Right lobe of liver (tissue), 6 donors: Measurements from ENCODE around the gene IFITM10. TPM values are rescaled to one million over a fixed set of nuclear protein-coding genes. Genes with fewer than 3 reads are reported as not detected.

Source experiments
- ATAC-seq, 4 donors: fragments of 200-7000 bp; cut with Tn5 transposase; one replicate each; pipeline ENCODE4 v1.9.1; 2020; ENCODE audit warnings: mild to moderate bottlenecking in 4 of 4, moderate library complexity in 4 of 4
- DNase-seq, 3 donors: peaks; one replicate each; pipeline ENCODE4 v3.0.0-alpha.2; 2020
- H3K27ac ChIP-seq, 3 donors: fragments of 200-600 bp; one replicate each; pipeline ENCODE4 v1.8.0; 2022
- H3K27me3 ChIP-seq, 2 donors: fragments of 200-600 bp; one replicate each; pipeline ENCODE4 v1.8.0; 2022
- H3K36me3 ChIP-seq, 4 donors: fragments of 200-600 bp; sonication (generic) in 1 of 4; one replicate each; pipeline versions ENCODE4 v1.5.1 to v1.8.0; 2017 to 2022; ENCODE audit warnings: control low read depth in 1 of 4
- H3K4me1 ChIP-seq, 4 donors: fragments of 200-600 bp; sonication (generic) in 1 of 4; one replicate each; pipeline versions ENCODE4 v1.5.1 to v1.8.0; 2017 to 2022; ENCODE audit warnings: control low read depth in 1 of 4
- H3K4me3 ChIP-seq, 3 donors: fragments of 200-600 bp; one replicate each; pipeline ENCODE4 v1.8.0; 2022
- H3K9me3 ChIP-seq, 4 donors: fragments of 200-600 bp; sonication (generic) in 1 of 4; one replicate each; pipeline versions ENCODE4 v1.5.1 to v1.8.0; 2017 to 2022; ENCODE audit warnings: control low read depth in 1 of 4
- POLR2A ChIP-seq: fragments of 450-650 bp; IDR thresholded peaks from one replicate; pipeline ENCODE4 v1.6.1; 2017; ENCODE audit warnings: antibody characterized with exemption, mild to moderate bottlenecking
- WGBS: methylation state at CpG from one replicate; pipeline ENCODE4 v1.1.6; 2018; ENCODE audit warnings: low coverage, low lambda C conversion rate; ENCODE audit not compliant: insufficient coverage; ENCODE audit errors: missing lambda C conversion rate; 5-methylcytosine and 5-hydroxymethylcytosine counted together
- intact Hi-C, 2 donors: fragments of 100-400 bp; cut with DNase I; formaldehyde crosslinking; loops; one replicate each; pipeline versions ENCODE4 v1.11.2 to v1.14.1; 2022
- total RNA-seq, 6 experiments: library from RNA; depleted of rRNA in 2 of 6; stranded (reverse); fragments of >200 nt in 2 of 6; fragmentation: NEBNext Ultra II Directional in 3 of 6; extraction: Animal tissue kit (Norgen Biotek cat#: 25700) in 3 of 6; gene quantifications; one replicate each; pipeline versions ENCODE4 v1.1.0 to v1.2.4, GENCODE V29; 2016 to 2023
- TF ChIP-seq, protein P1 (sequence below), 4 donors: fragments of 200-600 bp in 3 of 4; fragments of 450-650 bp in 1 of 4; IDR thresholded peaks; one replicate each; pipeline versions ENCODE4 v1.5.1 to v1.8.0; 2016 to 2022; ENCODE audit warnings: antibody characterized with exemption in 4 of 4, mild to moderate bottlenecking in 2 of 4
- donor health status: DM: no; HTN: yes; CAD: no.
- donor health status: DM: no; HTN: no; CAD: no.
- donor health status: DM: no; HTN: no; CAD: no.
- donor health status: DM: no; HTN: yes; CAD: no.
- donor health status: DM: no; HTN: yes; CAD: no.

The IFITM10 gene
- total RNA-seq, 6 experiments from 2014 or later, result 1.3 to 11.4 (median 6.7) TPM

DNA sequence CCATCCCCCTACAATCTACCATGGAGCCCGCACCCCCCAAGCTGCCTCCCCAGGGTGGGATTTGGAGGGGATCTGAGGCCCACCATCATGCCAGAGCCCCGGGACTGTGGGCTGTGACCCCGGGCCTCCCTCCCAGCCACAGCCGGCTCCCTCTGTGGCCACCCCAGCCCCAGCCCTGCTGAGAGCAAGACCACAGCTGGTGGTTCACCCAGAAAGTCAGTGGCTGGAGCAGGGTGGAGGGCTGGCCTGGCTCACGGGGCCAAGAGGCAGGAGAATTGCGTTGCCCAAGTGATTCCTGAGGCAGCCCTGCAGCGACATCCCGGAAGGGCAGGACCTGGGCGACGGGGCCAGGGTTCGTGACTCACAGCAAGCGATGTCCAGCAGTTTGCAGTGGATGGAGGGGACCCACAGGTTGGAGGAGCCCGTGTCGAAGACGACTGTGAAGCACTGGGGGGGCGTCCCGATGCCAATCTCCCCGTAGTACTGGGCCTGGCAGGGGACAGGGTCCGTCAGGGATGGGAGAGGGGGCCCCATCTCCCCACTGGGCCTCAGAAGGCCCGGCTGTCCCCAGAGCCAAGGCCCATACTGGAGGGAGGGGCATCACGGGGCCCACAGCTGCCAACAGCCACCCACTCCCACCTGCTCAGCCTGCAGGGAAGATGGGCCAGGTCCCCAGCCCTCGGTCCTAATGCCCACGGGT lies 8.9 kb upstream of the IFITM10 start:
- H3K27ac ChIP-seq, result peak overlapping the region; percentile 82 to 99 (median 97)
- WGBS, result 65% methylated on average over 4 of the region's 23 CpGs
- no peak for ATAC-seq
- no peaks in the 10 kb centered on the region for H3K9me3 ChIP-seq
- intact Hi-C loops, result loop anchor here in 1 of 2 donors (10.0 kb wide), 1 partner anchor 636 kb away; no protein-coding TSS in a partner anchor
- peaks cover 0 to 66% (median 34%) of the 10 kb centered on the region in 4 donors for H3K4me1 ChIP-seq
- no peak overlapping the region for H3K4me3 ChIP-seq
- H3K27me3 ChIP-seq, result no peaks in the 10 kb centered on the region
- peak in 2 of 3 donors; percentile 42 to 55 for DNase-seq
- H3K36me3 ChIP-seq, result peaks cover 7 to 61% (median 27%) of the 10 kb centered on the region in 4 donors
- TF ChIP-seq POLR2A, result no peak
- TF ChIP-seq, protein P1, sequence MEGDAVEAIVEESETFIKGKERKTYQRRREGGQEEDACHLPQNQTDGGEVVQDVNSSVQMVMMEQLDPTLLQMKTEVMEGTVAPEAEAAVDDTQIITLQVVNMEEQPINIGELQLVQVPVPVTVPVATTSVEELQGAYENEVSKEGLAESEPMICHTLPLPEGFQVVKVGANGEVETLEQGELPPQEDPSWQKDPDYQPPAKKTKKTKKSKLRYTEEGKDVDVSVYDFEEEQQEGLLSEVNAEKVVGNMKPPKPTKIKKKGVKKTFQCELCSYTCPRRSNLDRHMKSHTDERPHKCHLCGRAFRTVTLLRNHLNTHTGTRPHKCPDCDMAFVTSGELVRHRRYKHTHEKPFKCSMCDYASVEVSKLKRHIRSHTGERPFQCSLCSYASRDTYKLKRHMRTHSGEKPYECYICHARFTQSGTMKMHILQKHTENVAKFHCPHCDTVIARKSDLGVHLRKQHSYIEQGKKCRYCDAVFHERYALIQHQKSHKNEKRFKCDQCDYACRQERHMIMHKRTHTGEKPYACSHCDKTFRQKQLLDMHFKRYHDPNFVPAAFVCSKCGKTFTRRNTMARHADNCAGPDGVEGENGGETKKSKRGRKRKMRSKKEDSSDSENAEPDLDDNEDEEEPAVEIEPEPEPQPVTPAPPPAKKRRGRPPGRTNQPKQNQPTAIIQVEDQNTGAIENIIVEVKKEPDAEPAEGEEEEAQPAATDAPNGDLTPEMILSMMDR (IDR thresholded peaks at IDR 0.05), result no peak

DNA sequence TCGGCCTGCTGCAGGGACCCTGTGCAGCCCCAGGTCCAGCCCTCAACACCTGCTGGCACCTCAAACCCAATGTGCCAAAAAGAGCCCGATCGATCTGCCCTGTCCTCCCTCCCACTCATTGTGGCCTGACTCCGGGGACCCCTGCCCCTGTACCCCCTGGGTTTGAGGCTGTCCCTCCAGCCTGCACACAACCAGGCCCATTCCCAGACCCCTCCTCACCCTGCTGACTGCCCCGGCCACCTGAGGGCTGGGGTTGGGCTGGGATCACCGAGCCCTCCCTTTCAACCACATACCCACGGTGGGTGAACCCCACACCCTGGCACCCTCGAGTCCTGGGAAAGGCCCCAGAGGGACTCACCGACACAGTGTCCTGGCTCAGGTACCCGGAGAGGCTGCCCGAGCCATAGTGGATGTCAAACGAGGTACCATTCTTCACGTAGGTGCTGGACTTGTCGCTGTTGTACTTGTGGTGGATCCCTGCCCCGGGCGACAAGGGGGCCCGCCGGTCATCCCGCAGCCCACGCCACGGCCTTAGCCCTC lies 8.3 kb upstream of the IFITM10 start:
- TF ChIP-seq POLR2A, result no peak
- intact Hi-C loops, result loop anchor here in 1 of 2 donors (10.0 kb wide), 1 partner anchor 636 kb away; no protein-coding TSS in a partner anchor
- 57% methylated on average over 1 of the region's 21 CpGs for WGBS
- Histone ChIP-seq H3K27me3 (no peaks in the 10 kb centered on the region), H3K36me3 (peaks cover 7 to 65% (median 31%) of the 10 kb centered on the region in 4 donors), H3K4me1 (peaks cover 0 to 66% (median 33%) of the 10 kb centered on the region in 4 donors), H3K4me3 (no peak overlapping the region), H3K9me3 (no peaks in the 10 kb centered on the region), H3K27ac (peak overlapping the region; percentile 4 to 99 (median 56))
- no peak for ATAC-seq
- DNase-seq, result peak in 1 of 3 donors; percentile 31

- no peak for TF ChIP-seq POLR2A
- TF ChIP-seq, protein P1 (IDR thresholded peaks at IDR 0.05), result no peak
- Histone ChIP-seq H3K4me1 (peaks cover 0 to 66% (median 33%) of the 10 kb centered on the region in 4 donors), H3K9me3 (no peaks in the 10 kb centered on the region), H3K4me3 (no peak overlapping the region), H3K27ac (peak overlapping the region; percentile 4 to 99 (median 56)), H3K27me3 (no peaks in the 10 kb centered on the region), H3K36me3 (peaks cover 7 to 72% (median 37%) of the 10 kb centered on the region in 4 donors)
- ATAC-seq (peak in 2 of 4 donors; percentile 1), DNase-seq (peak in 2 of 3 donors; percentile 64)
- 81% methylated on average over 6 of the region's 17 CpGs for WGBS
- intact Hi-C loops, result loop anchor here in 1 of 2 donors (10.0 kb wide), 1 partner anchor 637 kb away; no protein-coding TSS in a partner anchor
These were observed 7.6 kb upstream of the IFITM10 start for GRCh38 chr11:1757861-1758610.

GRCh38 chr11:1756791-1757771 lies 6.7 kb upstream of the IFITM10 start:
- intact Hi-C loops, result loop anchor here in 1 of 2 donors (10.0 kb wide), 1 partner anchor 638 kb away; no protein-coding TSS in a partner anchor
- peak overlapping the region; percentile 4 to 99 (median 28) for H3K27ac ChIP-seq
- no peaks in the 10 kb centered on the region for H3K9me3 ChIP-seq
- H3K4me3 ChIP-seq, result no peak overlapping the region
- 67% methylated on average over 28 of the region's 41 CpGs for WGBS
- TF ChIP-seq, protein P1 (IDR thresholded peaks at IDR 0.05), result no peak
- no peak for TF ChIP-seq POLR2A
- peaks cover 7 to 80% (median 39%) of the 10 kb centered on the region in 4 donors for H3K36me3 ChIP-seq
- no peaks in the 10 kb centered on the region for H3K27me3 ChIP-seq
- ATAC-seq (no peak), DNase-seq (peak in 2 of 3 donors; percentile 40 to 57)
- peaks cover 0 to 64% (median 32%) of the 10 kb centered on the region in 4 donors for H3K4me1 ChIP-seq
